ENCODE measurements around the gene WDR17. TPM values are rescaled to one million over a fixed set of nuclear protein-coding genes. Genes with fewer than 3 reads are reported as not detected.

WDR17 gene
- total and polyA plus RNA-seq, 2 of the 8 experiments (the other 6 are each of a cell fraction or from before 2014, with no cell fraction given): 1.4 to 3.3 TPM

GRCh38 chr4:176210579-176211296 lies 145.1 kb downstream of the WDR17 start:
- H3K27me3 ChIP-seq (replicated peaks in 1 of 4; ENCODE audit: control insufficient read depth in 3 of 4, extremely low read depth in 1 of 4, insufficient read depth in 3 of 4, low read length in 3 of 4): no peaks in the 10 kb centered on the region
- no peaks in the 10 kb centered on the region; the same call in 1 of the 2 replicates for H3K23me2 ChIP-seq (ENCODE audit: low read depth, low read length)
- no peak overlapping the region for H2BK12ac ChIP-seq (ENCODE audit: low read depth, low read length)
- H4K91ac ChIP-seq (replicated peaks; ENCODE audit: insufficient read length, low read length): no peak overlapping the region
- H3K79me1 ChIP-seq (ENCODE audit: low read depth, low read length): no peaks in the 10 kb centered on the region
- no peak overlapping the region for H3K4ac ChIP-seq (replicated peaks; ENCODE audit: insufficient read length, low read depth, low read length)
- H2BK15ac ChIP-seq (ENCODE audit: low read length): no peak overlapping the region
- H3K79me2 ChIP-seq (ENCODE audit: control insufficient read depth in 1 of 2, insufficient read depth in 2 of 2, low read length in 2 of 2): no peaks in the 10 kb centered on the region
- no peak overlapping the region for H4K5ac ChIP-seq (ENCODE audit: insufficient read length, low read depth, low read length)
- H3K9ac ChIP-seq (replicated peaks in 1 of 4; ENCODE audit: extremely low read depth in 1 of 4, low read depth in 3 of 4, low read length in 3 of 4): no peak overlapping the region
- 79 to 96% methylated on average over 2 to 7 of the region's 7 CpGs for WGBS, 2 experiments (ENCODE audit: extremely low coverage in 1 of 2, insufficient coverage in 1 of 2, insufficient read length in 1 of 2, insufficient replicate concordance in 2 of 2, low coverage in 1 of 2, low lambda C conversion rate in 2 of 2, missing lambda C conversion rate in 1 of 2)
- no peak overlapping the region for H4K8ac ChIP-seq (ENCODE audit: extremely low read depth, insufficient read depth, low read length)
- no peak overlapping the region for H2AK5ac ChIP-seq (ENCODE audit: low read depth, low read length)
- no peak overlapping the region for H3K56ac ChIP-seq (replicated peaks; ENCODE audit: insufficient read length, low read depth, low read length)
- no peak overlapping the region for H3K4me3 ChIP-seq (ENCODE audit: extremely low read depth in 1 of 4, insufficient read depth in 2 of 4, low read depth in 3 of 4, low read length in 4 of 4)
- no peak overlapping the region for H3K4me2 ChIP-seq (ENCODE audit: insufficient read depth in 1 of 2, low read depth in 2 of 2, low read length in 2 of 2)
- H2AFZ ChIP-seq (ENCODE audit: low read length): no peak overlapping the region
- ChIA-PET POLR2A (ENCODE audit: partially characterized antibody) (no interaction called here), CTCF (ENCODE audit: partially characterized antibody) (interaction anchor here (0.9 kb wide), 1 partner anchor 130 kb away, joined by 3 read pairs; no protein-coding TSS in a partner anchor)
- H3K36me3 ChIP-seq (ENCODE audit: control insufficient read depth in 2 of 4, insufficient read depth in 4 of 4, low read length in 3 of 4): no peaks in the 10 kb centered on the region
- no peak overlapping the region for H3K23ac ChIP-seq (ENCODE audit: insufficient read length)
- DNase-seq (ENCODE audit: low read depth in 1 of 2, low spot score in 2 of 2) (no peak), FAIRE-seq (no peak)
- H2BK20ac ChIP-seq (ENCODE audit: low read length): no peak overlapping the region
- no peak overlapping the region for H3K27ac ChIP-seq (ENCODE audit: low read depth, low read length)
- H4K20me1 ChIP-seq (replicated peaks in 1 of 2; ENCODE audit: control insufficient read depth in 1 of 2, insufficient read depth in 2 of 2, low read length in 2 of 2): no peaks in the 10 kb centered on the region
- TF ChIP-seq CTCF (IDR thresholded peaks at IDR 0.05; ENCODE audit: control extremely low read depth in 1 of 3, insufficient read depth in 1 of 3, low read depth in 1 of 3, low read length in 3 of 3) (no peak), USF2 (IDR thresholded peaks at IDR 0.05; ENCODE audit: low read length) (no peak), HDAC2 (IDR thresholded peaks at IDR 0.05; ENCODE audit: borderline replicate concordance in 1 of 2, low read depth in 2 of 2, low read length in 2 of 2) (no peak), BRCA1 (IDR thresholded peaks at IDR 0.05; ENCODE audit: low read depth, low read length) (no peak)
- no peaks in the 10 kb centered on the region for H3K9me3 ChIP-seq (ENCODE audit: insufficient read depth in 2 of 2, low read depth in 1 of 2, low read length in 1 of 2)
- no peak overlapping the region for H2BK5ac ChIP-seq (ENCODE audit: low read depth, low read length)
- no peak overlapping the region for H3K18ac ChIP-seq (ENCODE audit: extremely low read depth, low read length)
- no peak overlapping the region for H3K14ac ChIP-seq (ENCODE audit: insufficient read length)
- no peak overlapping the region for H2BK120ac ChIP-seq (replicated peaks; ENCODE audit: low read depth, low read length)
- H3K4me1 ChIP-seq (replicated peaks in 1 of 4; ENCODE audit: control insufficient read depth in 3 of 4, insufficient read depth in 4 of 4, low read length in 3 of 4): 0 out of 7 replicates have a peak, but pooled peaks cover 0 to 2% (median 0%) of the 10 kb centered on the region in 4 experiments
